DOHH2 (cell line): ENCODE results near the gene FAM53C.

Experiments
- EZH2phosphoT487 ChIP-seq: fragments of 200-600 bp; sonication (generic); IDR thresholded peaks from 2 replicates; pipeline ENCODE4 v1.6.1; 2017; ENCODE audit warnings: borderline replicate concordance, mild to moderate bottlenecking, antibody characterized with exemption, low read length, moderate library complexity, mixed read lengths
- TF ChIP-seq, protein P1 (sequence below): fragments of 200-600 bp; sonication (generic); IDR thresholded peaks from one replicate; pipeline ENCODE4 v1.5.1; 2014; ENCODE audit warnings: antibody characterized with exemption, mild to moderate bottlenecking, low read depth, low read length; ENCODE audit not compliant: poor library complexity, severe bottlenecking

DNA sequence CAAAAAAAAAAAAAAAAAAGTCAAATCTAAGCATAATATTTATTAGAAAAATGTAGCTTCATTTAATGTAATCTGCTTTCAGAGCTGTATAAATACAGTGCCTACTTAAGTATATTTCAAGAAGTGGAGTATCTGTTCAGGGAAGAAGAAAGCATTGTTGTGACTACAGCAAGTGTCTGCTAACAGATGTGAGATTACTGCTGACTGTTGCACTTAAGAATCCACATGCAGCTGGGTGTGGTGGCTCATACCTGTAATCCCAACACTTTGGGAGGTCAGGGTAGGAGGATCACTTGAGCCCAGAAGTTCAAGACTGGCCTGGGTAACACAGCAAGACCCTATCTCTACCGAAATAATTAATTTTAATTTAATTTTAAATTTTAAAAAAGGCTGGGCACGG is 33.4 kb downstream of the FAM53C start:
- TF ChIP-seq, protein P1, sequence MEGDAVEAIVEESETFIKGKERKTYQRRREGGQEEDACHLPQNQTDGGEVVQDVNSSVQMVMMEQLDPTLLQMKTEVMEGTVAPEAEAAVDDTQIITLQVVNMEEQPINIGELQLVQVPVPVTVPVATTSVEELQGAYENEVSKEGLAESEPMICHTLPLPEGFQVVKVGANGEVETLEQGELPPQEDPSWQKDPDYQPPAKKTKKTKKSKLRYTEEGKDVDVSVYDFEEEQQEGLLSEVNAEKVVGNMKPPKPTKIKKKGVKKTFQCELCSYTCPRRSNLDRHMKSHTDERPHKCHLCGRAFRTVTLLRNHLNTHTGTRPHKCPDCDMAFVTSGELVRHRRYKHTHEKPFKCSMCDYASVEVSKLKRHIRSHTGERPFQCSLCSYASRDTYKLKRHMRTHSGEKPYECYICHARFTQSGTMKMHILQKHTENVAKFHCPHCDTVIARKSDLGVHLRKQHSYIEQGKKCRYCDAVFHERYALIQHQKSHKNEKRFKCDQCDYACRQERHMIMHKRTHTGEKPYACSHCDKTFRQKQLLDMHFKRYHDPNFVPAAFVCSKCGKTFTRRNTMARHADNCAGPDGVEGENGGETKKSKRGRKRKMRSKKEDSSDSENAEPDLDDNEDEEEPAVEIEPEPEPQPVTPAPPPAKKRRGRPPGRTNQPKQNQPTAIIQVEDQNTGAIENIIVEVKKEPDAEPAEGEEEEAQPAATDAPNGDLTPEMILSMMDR, result no peak
- TF ChIP-seq EZH2phosphoT487, result no peak
